Stimulated activated CD8-positive, alpha-beta memory T cell treated with anti-CD3 and anti-CD28 coated beads, Interleukin-4, amount 100 ng/mL, for 1 hour (primary cell): ENCODE measurements around the gene NPTXR.
"Not testable (repeated sequence)": the region's sequence is repeated elsewhere in the genome, so short reads cannot be mapped to it uniquely, and the experiment has no call there.

ENCODE experiments used
- DNase-seq, 2 donors: peaks; one replicate each; pipeline ENCODE4 v3.0.0-alpha.2; 2020; ENCODE audit warnings: low read depth in 2 of 2, low spot score in 1 of 2

NPTXR gene

GRCh38 chr22:38832005-38832978 is 11.5 kb downstream of the NPTXR start:
- DNase-seq, result no peak

- no peak for DNase-seq
These were observed 12.5 kb downstream of the NPTXR start for GRCh38 chr22:38831166-38831945.

GRCh38 chr22:38830845-38831108 is 13.1 kb downstream of the NPTXR start:
- no peak for DNase-seq

- DNase-seq, result no peak
These were observed 13.6 kb downstream of the NPTXR start for GRCh38 chr22:38830026-38830844.

GRCh38 chr22:38829485-38829884 is 14.3 kb downstream of the NPTXR start:
- DNase-seq, result no peak

- no peak for DNase-seq
These were observed 15.1 kb downstream of the NPTXR start for GRCh38 chr22:38828616-38829205.

- DNase-seq, result no peak
These were observed 15.6 kb downstream of the NPTXR start for GRCh38 chr22:38828191-38828590.

- no peak for DNase-seq
These were observed 16.3 kb downstream of the NPTXR start for GRCh38 chr22:38827510-38827909.

- no peak for DNase-seq
These were observed 17.0 kb downstream of the NPTXR start for GRCh38 chr22:38826801-38827200.

GRCh38 chr22:38826386-38826785 is 17.4 kb downstream of the NPTXR start:
- DNase-seq, result no peak

- DNase-seq, result no peak
These were observed 19.2 kb downstream of the NPTXR start for GRCh38 chr22:38824585-38824984.

GRCh38 chr22:38823637-38824036 is 20.2 kb downstream of the NPTXR start:
- DNase-seq, result no peak

GRCh38 chr22:38823076-38823475 is 20.8 kb downstream of the NPTXR start:
- DNase-seq, result no peak

GRCh38 chr22:38820020-38820419 is 23.8 kb downstream of the NPTXR start:
- DNase-seq, result no peak

GRCh38 chr22:38819387-38819940 is 24.4 kb downstream of the NPTXR start:
- no peak for DNase-seq

- DNase-seq, result no peak
These were observed 26.6 kb downstream of the NPTXR start for GRCh38 chr22:38817196-38817595.

GRCh38 chr22:38815842-38816241 is 28.0 kb downstream of the NPTXR start:
- DNase-seq, result no peak

- no peak for DNase-seq
These were observed 32.6 kb downstream of the NPTXR start for GRCh38 chr22:38811241-38811640.

- not testable (repeated sequence) for DNase-seq
These were observed 38.7 kb downstream of the NPTXR start for GRCh38 chr22:38805041-38805593.

- DNase-seq, result no peak
These were observed 41.1 kb downstream of the NPTXR start for GRCh38 chr22:38802671-38803121.
